LNCaP clone FGC (cell line): ENCODE results near the gene RTN4RL1.

Experiments used
- DNase-seq: peaks from one replicate; pipeline ENCODE4 v3.0.0-alpha.2; 2011; ENCODE audit warnings: low read depth
- H3K4me3 ChIP-seq: 2 replicates; pipeline ENCODE4 v1.5.1; 2011; ENCODE audit warnings: mild to moderate bottlenecking, low read depth, low read length, control low read depth
- CTCF ChIP-seq: IDR thresholded peaks from 2 replicates; pipeline ENCODE4 v1.5.1; 2012; ENCODE audit warnings: mild to moderate bottlenecking; ENCODE audit not compliant: control insufficient read depth, insufficient read depth; ENCODE audit errors: extremely low read depth

Gene RTN4RL1

GRCh38 chr17:1943436-1943831 lies 81.7 kb downstream of the RTN4RL1 start:
- no peak for TF ChIP-seq CTCF
- no peak overlapping the region for H3K4me3 ChIP-seq
- DNase-seq, result no peak

GRCh38 chr17:1942666-1943435 lies 82.3 kb downstream of the RTN4RL1 start:
- no peak for TF ChIP-seq CTCF
- no peak overlapping the region for H3K4me3 ChIP-seq
- no peak for DNase-seq

- TF ChIP-seq CTCF, result no peak
- DNase-seq, result no peak
- H3K4me3 ChIP-seq, result no peak overlapping the region
Observed at GRCh38 chr17:1942066-1942365, 83.1 kb downstream of the RTN4RL1 start.

GRCh38 chr17:1941272-1942065 lies 83.7 kb downstream of the RTN4RL1 start:
- no peak overlapping the region for H3K4me3 ChIP-seq
- no peak for DNase-seq
- no peak for TF ChIP-seq CTCF

- TF ChIP-seq CTCF, result no peak
- H3K4me3 ChIP-seq, result no peak overlapping the region
- no peak for DNase-seq
Observed at GRCh38 chr17:1940810-1941185, 84.3 kb downstream of the RTN4RL1 start.

GRCh38 chr17:1939981-1940809 lies 84.9 kb downstream of the RTN4RL1 start:
- DNase-seq, result no peak
- H3K4me3 ChIP-seq, result no peak overlapping the region
- no peak for TF ChIP-seq CTCF
